ENCODE measurements around the gene PFKFB4. TPM values are rescaled to one million over a fixed set of nuclear protein-coding genes. Genes with fewer than 3 reads are reported as not detected.
"Not testable (repeated sequence)": the region's sequence is repeated elsewhere in the genome, so short reads cannot be mapped to it uniquely, and the experiment has no call there.

Gene PFKFB4
- total RNA-seq, 3 donors from 2014 or later (not counting 1 experiment from before 2014, with no cell fraction given) = 2.4 to 4.3 (median 3.6) TPM

DNA sequence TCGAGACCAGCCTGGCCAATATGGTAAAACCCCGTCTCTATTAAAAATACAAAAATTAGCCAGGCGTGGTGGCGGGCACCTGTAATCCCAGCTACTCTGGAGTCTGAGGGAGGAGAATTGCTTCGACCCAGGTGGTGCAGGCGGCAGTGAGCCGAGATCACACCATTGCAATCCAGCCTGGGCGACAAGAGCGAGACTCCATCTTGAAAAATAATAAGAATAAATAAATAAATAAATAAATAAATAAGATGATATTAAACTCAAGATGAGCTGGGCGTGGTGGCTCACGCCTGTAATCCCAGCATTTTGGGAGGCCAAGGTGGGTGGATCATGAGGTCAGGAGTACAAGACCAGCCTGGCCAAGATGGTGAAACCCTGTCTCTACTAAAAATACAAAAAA lies 75.7 kb downstream of the PFKFB4 start:
- H3K9me3 ChIP-seq (ENCODE audit: control insufficient read depth, insufficient read depth, low read length); H3K27ac Mint-ChIP-seq; DNase-seq; H3K4me3 Mint-ChIP-seq; H3K36me3 ChIP-seq (ENCODE audit: control insufficient read depth, insufficient read depth, low read length); H3K36me3 Mint-ChIP-seq; ATAC-seq; H3K4me3 ChIP-seq (ENCODE audit: low read length); H3K27me3 ChIP-seq (ENCODE audit: control insufficient read depth, insufficient read depth, low read length); H3K27me3 Mint-ChIP-seq (ENCODE audit: low read depth in 2 of 2); H3K27ac ChIP-seq (ENCODE audit: low read length); H3K9me3 Mint-ChIP-seq; intact Hi-C loops (cut with micrococcal nuclease): not testable (repeated sequence)
- peaks cover 33% of the 10 kb centered on the region for H3K4me1 ChIP-seq (ENCODE audit: control insufficient read depth, insufficient read depth, low read length)
- H3K4me1 Mint-ChIP-seq = peaks cover 26% of the 10 kb centered on the region in 2 donors
- WGBS (ENCODE audit: insufficient coverage) = 98% methylated on average over 7 of the region's 11 CpGs

DNA sequence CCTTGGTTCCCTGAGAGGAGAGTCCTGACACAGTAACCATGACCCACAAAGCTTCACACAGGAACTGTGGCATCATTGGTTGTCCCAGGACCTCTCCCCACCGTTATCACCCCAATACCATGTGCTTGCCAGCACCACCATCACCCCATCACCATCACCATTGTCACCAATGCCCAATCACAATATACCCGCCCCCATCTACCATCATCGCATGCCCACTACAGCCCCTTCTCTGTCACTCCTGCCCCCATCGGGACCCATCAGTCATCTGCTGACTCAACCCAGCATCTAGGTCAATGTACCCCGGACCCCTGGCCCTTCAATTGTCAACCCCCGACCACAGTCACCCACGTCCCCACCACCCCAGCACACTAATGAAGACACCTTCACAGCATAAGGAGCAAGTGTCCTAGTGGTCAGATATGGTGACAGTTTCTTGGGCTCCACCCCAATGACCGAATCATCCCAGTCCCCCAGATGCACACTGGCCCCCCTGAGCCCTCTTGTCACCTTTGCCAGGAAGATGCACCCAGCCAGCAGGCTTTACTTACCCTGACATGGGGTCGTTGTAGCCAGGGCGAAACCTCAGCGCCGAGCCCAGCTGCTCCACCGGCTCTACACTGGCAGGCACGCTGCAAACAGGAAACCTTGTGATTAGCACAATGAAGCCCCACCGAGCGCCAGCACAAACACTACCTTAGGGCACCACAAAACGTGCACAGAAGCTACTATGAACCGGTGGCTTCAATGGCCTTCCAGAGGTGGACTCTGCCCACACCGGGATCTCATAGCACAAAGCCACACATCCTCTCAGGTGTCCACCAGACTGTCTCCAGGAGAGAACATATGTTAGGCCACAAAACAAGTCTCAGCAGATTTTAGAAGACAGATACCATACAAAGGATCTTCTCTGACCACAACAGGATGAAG lies 77.7 kb downstream of the PFKFB4 start:
- intact Hi-C loops (cut with micrococcal nuclease) = loop anchor here (1.0 to 2.0 kb wide), 2 partner anchors 39 to 78 kb away; partner anchors contain the start of genes CCDC51, PFKFB4 and TMA7
- peak; percentile 64 to 81 for DNase-seq
- Histone ChIP-seq H3K27me3 (ENCODE audit: control insufficient read depth, insufficient read depth, low read length) (no peaks in the 10 kb centered on the region), H3K27ac (ENCODE audit: low read length) (peak overlapping the region; percentile 86), H3K4me1 (ENCODE audit: control insufficient read depth, insufficient read depth, low read length) (peaks cover 33% of the 10 kb centered on the region), H3K4me3 (ENCODE audit: low read length) (peak overlapping the region; percentile 24), H3K9me3 (ENCODE audit: control insufficient read depth, insufficient read depth, low read length) (no peaks in the 10 kb centered on the region), H3K36me3 (ENCODE audit: control insufficient read depth, insufficient read depth, low read length) (no peaks in the 10 kb centered on the region)
- H3K27ac Mint-ChIP-seq = peak overlapping the region; percentile 96 to 97
- peak overlapping the region; percentile 81 for H3K4me3 Mint-ChIP-seq
- H3K9me3 Mint-ChIP-seq = no peaks in the 10 kb centered on the region
- TF ChIP-seq, protein P1, sequence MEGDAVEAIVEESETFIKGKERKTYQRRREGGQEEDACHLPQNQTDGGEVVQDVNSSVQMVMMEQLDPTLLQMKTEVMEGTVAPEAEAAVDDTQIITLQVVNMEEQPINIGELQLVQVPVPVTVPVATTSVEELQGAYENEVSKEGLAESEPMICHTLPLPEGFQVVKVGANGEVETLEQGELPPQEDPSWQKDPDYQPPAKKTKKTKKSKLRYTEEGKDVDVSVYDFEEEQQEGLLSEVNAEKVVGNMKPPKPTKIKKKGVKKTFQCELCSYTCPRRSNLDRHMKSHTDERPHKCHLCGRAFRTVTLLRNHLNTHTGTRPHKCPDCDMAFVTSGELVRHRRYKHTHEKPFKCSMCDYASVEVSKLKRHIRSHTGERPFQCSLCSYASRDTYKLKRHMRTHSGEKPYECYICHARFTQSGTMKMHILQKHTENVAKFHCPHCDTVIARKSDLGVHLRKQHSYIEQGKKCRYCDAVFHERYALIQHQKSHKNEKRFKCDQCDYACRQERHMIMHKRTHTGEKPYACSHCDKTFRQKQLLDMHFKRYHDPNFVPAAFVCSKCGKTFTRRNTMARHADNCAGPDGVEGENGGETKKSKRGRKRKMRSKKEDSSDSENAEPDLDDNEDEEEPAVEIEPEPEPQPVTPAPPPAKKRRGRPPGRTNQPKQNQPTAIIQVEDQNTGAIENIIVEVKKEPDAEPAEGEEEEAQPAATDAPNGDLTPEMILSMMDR (IDR thresholded peaks at IDR 0.05) = no peak
- ATAC-seq = peak; percentile 72 to 87 (median 81)
- no peaks in the 10 kb centered on the region for H3K27me3 Mint-ChIP-seq (ENCODE audit: low read depth in 2 of 2)
- 13% methylated on average over 19 of the region's 19 CpGs for WGBS (ENCODE audit: insufficient coverage)
- no peaks in the 10 kb centered on the region for H3K36me3 Mint-ChIP-seq
- H3K4me1 Mint-ChIP-seq = peaks cover 35 to 37% of the 10 kb centered on the region in 2 donors

DNA sequence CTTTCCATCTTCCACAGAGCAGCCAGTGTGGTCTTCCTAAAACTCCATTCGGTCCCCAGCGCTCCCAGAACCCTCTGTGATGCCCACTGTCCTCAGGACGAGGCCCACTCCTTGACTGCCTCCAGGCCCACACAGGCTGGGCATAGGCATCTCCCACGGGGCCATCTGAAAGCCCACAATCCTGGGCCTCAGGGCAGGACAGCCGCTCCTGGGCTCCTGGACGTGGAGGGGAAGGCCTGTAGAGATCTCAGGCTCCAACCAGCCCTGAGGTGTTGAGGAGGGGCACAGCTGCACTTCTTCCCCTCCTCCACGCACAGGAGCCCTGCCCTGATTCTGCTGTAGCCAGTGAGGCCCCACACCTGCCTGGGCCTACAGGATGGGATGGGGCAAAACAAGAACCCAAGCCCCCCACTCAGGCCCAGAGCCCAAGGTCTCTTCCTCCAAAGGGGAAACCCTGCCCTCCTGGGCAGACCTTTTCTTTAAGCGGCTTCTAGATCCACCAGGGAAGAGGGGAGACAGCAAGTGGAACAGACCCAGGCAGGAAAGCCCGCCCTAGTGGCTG lies 78.6 kb downstream of the PFKFB4 start:
- H3K27me3 ChIP-seq (ENCODE audit: control insufficient read depth, insufficient read depth, low read length) = no peaks in the 10 kb centered on the region
- Mint-ChIP-seq H3K4me1 (peaks cover 42 to 44% of the 10 kb centered on the region in 2 donors), H3K9me3 (no peaks in the 10 kb centered on the region), H3K27me3 (ENCODE audit: low read depth in 2 of 2) (no peaks in the 10 kb centered on the region), H3K36me3 (no peaks in the 10 kb centered on the region), H3K4me3 (peak overlapping the region; percentile 81), H3K27ac (peak overlapping the region; percentile 96 to 97)
- no peak for DNase-seq
- H3K27ac ChIP-seq (ENCODE audit: low read length) = peak overlapping the region; percentile 86
- no peaks in the 10 kb centered on the region for H3K9me3 ChIP-seq (ENCODE audit: control insufficient read depth, insufficient read depth, low read length)
- H3K4me1 ChIP-seq (ENCODE audit: control insufficient read depth, insufficient read depth, low read length) = peaks cover 40% of the 10 kb centered on the region
- intact Hi-C loops (cut with micrococcal nuclease) = loop anchor here (2.0 kb wide), 1 partner anchor 79 kb away; the partner anchor contains the start of gene PFKFB4
- WGBS (ENCODE audit: insufficient coverage) = 79% methylated on average over 8 of the region's 9 CpGs
- H3K4me3 ChIP-seq (ENCODE audit: low read length) = peak overlapping the region; percentile 24
- TF ChIP-seq, protein P1 (IDR thresholded peaks at IDR 0.05) = no peak
- no peaks in the 10 kb centered on the region for H3K36me3 ChIP-seq (ENCODE audit: control insufficient read depth, insufficient read depth, low read length)
- ATAC-seq = no peak

GRCh38 chr3:48476426-48477053 lies 80.1 kb downstream of the PFKFB4 start:
- DNase-seq (no peak), ATAC-seq (no peak)
- Histone ChIP-seq H3K4me1 (ENCODE audit: control insufficient read depth, insufficient read depth, low read length) (peaks cover 51% of the 10 kb centered on the region), H3K27me3 (ENCODE audit: control insufficient read depth, insufficient read depth, low read length) (no peaks in the 10 kb centered on the region), H3K4me3 (ENCODE audit: low read length) (no peak overlapping the region), H3K27ac (ENCODE audit: low read length) (no peak overlapping the region), H3K9me3 (ENCODE audit: control insufficient read depth, insufficient read depth, low read length) (no peaks in the 10 kb centered on the region), H3K36me3 (ENCODE audit: control insufficient read depth, insufficient read depth, low read length) (no peaks in the 10 kb centered on the region)
- no peaks in the 10 kb centered on the region for H3K9me3 Mint-ChIP-seq
- 80% methylated on average over 9 of the region's 9 CpGs for WGBS (ENCODE audit: insufficient coverage)
- no peaks in the 10 kb centered on the region for H3K36me3 Mint-ChIP-seq
- TF ChIP-seq, protein P1 (IDR thresholded peaks at IDR 0.05) = no peak
- H3K27me3 Mint-ChIP-seq (ENCODE audit: low read depth in 2 of 2) = no peaks in the 10 kb centered on the region
- no peak overlapping the region for H3K4me3 Mint-ChIP-seq
- peaks cover 47 to 50% of the 10 kb centered on the region in 2 donors for H3K4me1 Mint-ChIP-seq
- peak overlapping the region; percentile 96 to 97 for H3K27ac Mint-ChIP-seq
- intact Hi-C loops (cut with micrococcal nuclease) = no loop called here
